HG03354 (cell line): Measurements from ENCODE around the gene PEPD.

Source experiments
- ATAC-seq: cut with Tn5 transposase; IDR thresholded peaks from one replicate; pipeline ENCODE4 v1.9.1; 2021; ENCODE audit warnings: mild to moderate bottlenecking; ENCODE audit not compliant: unreplicated experiment, poor library complexity, severe bottlenecking

The PEPD gene

GRCh38 chr19:33392341-33393285, 129.0 kb downstream of the PEPD start:
- ATAC-seq: no peak

- no peak for ATAC-seq
Measured at GRCh38 chr19:33391631-33392249, 129.9 kb downstream of the PEPD start.

GRCh38 chr19:33390908-33391630, 130.5 kb downstream of the PEPD start:
- no peak for ATAC-seq

GRCh38 chr19:33390101-33390907, 131.3 kb downstream of the PEPD start:
- no peak for ATAC-seq

GRCh38 chr19:33389421-33390100, 132.0 kb downstream of the PEPD start:
- no peak for ATAC-seq

- ATAC-seq: no peak
Measured at GRCh38 chr19:33388725-33389420, 132.7 kb downstream of the PEPD start.

- no peak for ATAC-seq
Measured at GRCh38 chr19:33388231-33388724, 133.3 kb downstream of the PEPD start.

- ATAC-seq: no peak
Measured at GRCh38 chr19:33387351-33388230, 134.0 kb downstream of the PEPD start.

GRCh38 chr19:33386361-33386858, 135.2 kb downstream of the PEPD start:
- ATAC-seq: no peak

- ATAC-seq: no peak
Measured at GRCh38 chr19:33385956-33386355, 135.6 kb downstream of the PEPD start.

GRCh38 chr19:33384983-33385382, 136.6 kb downstream of the PEPD start:
- ATAC-seq: no peak

- ATAC-seq: no peak
Measured at GRCh38 chr19:33383720-33384292, 137.8 kb downstream of the PEPD start.

- no peak for ATAC-seq
Measured at GRCh38 chr19:33382982-33383381, 138.6 kb downstream of the PEPD start.

- ATAC-seq: no peak
Measured at GRCh38 chr19:33382006-33382405, 139.6 kb downstream of the PEPD start.

- ATAC-seq: no peak
Measured at GRCh38 chr19:33381101-33381500, 140.5 kb downstream of the PEPD start.

GRCh38 chr19:33379151-33379829, 142.3 kb downstream of the PEPD start:
- no peak for ATAC-seq
